K562 (cell line): ENCODE measurements around the gene SLC25A10. TPM values are rescaled to one million over a fixed set of nuclear protein-coding genes. Genes with fewer than 3 reads are reported as not detected.

Source experiments
- ATAC-seq: fragments of 200-7000 bp; cut with Tn5 transposase; 3 replicates; pipeline ENCODE4 v1.9.1; 2020; ENCODE audit warnings: moderate library complexity
- BruUV-seq: library from RNA; stranded (reverse); fragments of 400-500 nt; replicated peaks from 2 replicates; lab custom pipeline; 2021; lab: Mats Ljungman, UMichigan
- CTCF ChIA-PET: fragments of 300-600 bp; formaldehyde crosslinking; extraction: SDS; loops from one replicate; lab custom pipeline; 2021; ENCODE audit warnings: low intra/inter-chr PET ratio; lab: Yijun Ruan, JAX
- POLR2A ChIA-PET: fragments of 300-600, 350-650 bp; sonication (Branson Sonifier 250); formaldehyde crosslinking; extraction: SDS; loops from one replicate; lab custom pipeline; 2021; ENCODE audit warnings: antibody characterized with exemption, inconsistent platforms; lab: Yijun Ruan, JAX
- DNase-seq, 4 experiments: peaks; one replicate each; pipeline versions ENCODE4 v3.0.0 to v3.0.0-alpha.2; 2011 to 2018; ENCODE audit warnings: low spot score in 3 of 4, mixed read lengths in 3 of 4; ENCODE audit errors: extremely low read depth in 1 of 4
- FAIRE-seq: peaks from 2 replicates; lab custom pipeline; 2011; peaks lifted over from hg19 to GRCh38; lab: Jason Lieb, UNC
- H2AFZ ChIP-seq: 2 replicates; pipeline ENCODE4 v1.6.0; 2011; ENCODE audit warnings: low read depth, low read length, control low read depth, inconsistent platforms
- H3K27ac ChIP-seq: fragments of 200-600 bp; 3 replicates; pipeline ENCODE4 v1.8.0; 2011; ENCODE audit warnings: low read depth, mild to moderate bottlenecking, control low read depth, inconsistent platforms, low read length, moderate library complexity, mixed read lengths; ENCODE audit errors: extremely low read depth
- H3K27me3 ChIP-seq, 2 experiments: fragments of 300-600 bp in 1 of 2; 2 replicates in 1 of 2; 3 replicates in 1 of 2; pipeline versions ENCODE4 v1.6.0 to v1.8.0; 2011; ENCODE audit warnings: inconsistent platforms in 2 of 2, low read length in 2 of 2, mild to moderate bottlenecking in 1 of 2, mixed read lengths in 1 of 2, moderate library complexity in 1 of 2; ENCODE audit not compliant: control insufficient read depth in 2 of 2, insufficient read depth in 2 of 2
- H3K36me3 ChIP-seq: fragments of 300-600 bp; 3 replicates; pipeline ENCODE4 v1.8.0; 2011; ENCODE audit warnings: mild to moderate bottlenecking, low read length, inconsistent platforms; ENCODE audit not compliant: control insufficient read depth, insufficient read depth
- H3K4me1 ChIP-seq, 2 experiments: fragments of 200-600 bp in 1 of 2; replicated peaks in 1 of 2; 2 replicates in 1 of 2; 3 replicates in 1 of 2; pipeline versions ENCODE4 v1.5.1 to v1.8.0; 2011; ENCODE audit warnings: inconsistent platforms in 2 of 2, low read length in 2 of 2, mild to moderate bottlenecking in 1 of 2, mixed read lengths in 1 of 2, moderate library complexity in 1 of 2; ENCODE audit not compliant: control insufficient read depth in 2 of 2, insufficient read depth in 2 of 2
- H3K4me2 ChIP-seq: 2 replicates; pipeline ENCODE4 v1.6.1; 2011; ENCODE audit warnings: low read length, control low read depth, inconsistent platforms, mixed read lengths; ENCODE audit not compliant: insufficient read depth
- H3K4me3 ChIP-seq: fragments of 200-600 bp; sonication (generic), shearing (Covaris generic); 2 replicates; pipeline ENCODE4 v1.5.1; 2016; ENCODE audit warnings: control low read depth, inconsistent platforms
- H3K79me2 ChIP-seq: fragments of 200-600 bp; 3 replicates; pipeline ENCODE4 v1.8.0; 2011; ENCODE audit warnings: low read length, inconsistent platforms; ENCODE audit not compliant: control insufficient read depth, insufficient read depth
- H3K9ac ChIP-seq, 2 experiments: 2 replicates each; pipeline versions ENCODE4 v1.6.0 to v1.6.1; 2011; ENCODE audit warnings: low read depth in 2 of 2, low read length in 2 of 2, control low read depth in 1 of 2, inconsistent platforms in 1 of 2, mild to moderate bottlenecking in 1 of 2, mixed read lengths in 1 of 2; ENCODE audit not compliant: insufficient read depth in 1 of 2
- H3K9me1 ChIP-seq: one replicate; pipeline ENCODE4 v1.6.0; 2011; ENCODE audit warnings: inconsistent platforms, mild to moderate bottlenecking, low read length, moderate library complexity; ENCODE audit not compliant: control insufficient read depth, insufficient read depth
- H3K9me3 ChIP-seq: replicated peaks from 2 replicates; pipeline ENCODE4 v1.5.1; 2011; ENCODE audit warnings: low read depth, low read length, inconsistent platforms; ENCODE audit not compliant: control insufficient read depth, insufficient read depth
- H4K20me1 ChIP-seq: replicated peaks from 2 replicates; pipeline ENCODE4 v1.6.1; 2011; ENCODE audit warnings: low read length, inconsistent platforms, mixed read lengths; ENCODE audit not compliant: control insufficient read depth, insufficient read depth
- CHCHD3 ChIP-seq: fragments of 250-450 bp; sonication (Bioruptor Pico); IDR thresholded peaks from 2 replicates; pipeline ENCODE4 v2.1.2; 2022; ENCODE audit warnings: mild to moderate bottlenecking
- DMBX1 ChIP-seq: fragments of 250-450 bp; sonication (Bioruptor Pico); IDR thresholded peaks from 2 replicates; pipeline ENCODE4 v1.8.0; 2022; ENCODE audit warnings: inconsistent platforms, mild to moderate bottlenecking, moderate library complexity, borderline replicate concordance
- KAT8 ChIP-seq: fragments of 450-650 bp; IDR thresholded peaks from 2 replicates; pipeline ENCODE4 v1.6.1; 2016; ENCODE audit warnings: low read depth, mild to moderate bottlenecking
- KDM5B ChIP-seq: fragments of 200-600 bp; sonication (generic); IDR thresholded peaks from 2 replicates; pipeline ENCODE4 v1.6.1; 2012; ENCODE audit warnings: low read depth, mild to moderate bottlenecking, moderate library complexity, low read length, control low read depth, inconsistent platforms; ENCODE audit not compliant: insufficient replicate concordance
- POLR2B ChIP-seq: fragments of 450-650 bp; IDR thresholded peaks from 2 replicates; pipeline ENCODE4 v1.6.1; 2018; ENCODE audit warnings: low read depth; ENCODE audit not compliant: partially characterized antibody
- PRMT5 ChIP-seq: sonication (generic); formaldehyde crosslinking; IDR thresholded peaks from 2 replicates; pipeline ENCODE4 v1.5.0; 2020; ENCODE audit warnings: missing genetic modification reagents
- PTBP1 ChIP-seq: fragments of 200-400 bp; formaldehyde crosslinking; IDR thresholded peaks from 2 replicates; pipeline ENCODE4 v1.6.1; 2017; ENCODE audit warnings: low read depth, low read length
- SREBF2 ChIP-seq: sonication (generic); formaldehyde crosslinking; IDR thresholded peaks from 2 replicates; pipeline ENCODE4 v1.4.0; 2020; ENCODE audit warnings: mild to moderate bottlenecking, missing genetic modification reagents
- SRSF9 ChIP-seq: fragments of 200-400 bp; formaldehyde crosslinking; IDR thresholded peaks from 2 replicates; pipeline ENCODE4 v1.6.1; 2017; ENCODE audit warnings: low read depth, low read length, borderline replicate concordance
- ZBTB1 ChIP-seq: sonication (generic); formaldehyde crosslinking; IDR thresholded peaks from 2 replicates; pipeline ENCODE4 v1.8.1; 2023; ENCODE audit warnings: missing genetic modification reagents, low read depth, mild to moderate bottlenecking, borderline replicate concordance
- ZBTB7A ChIP-seq: IDR thresholded peaks from 2 replicates; pipeline ENCODE4 v1.6.1; 2011; ENCODE audit warnings: low read depth, mild to moderate bottlenecking, low read length, moderate library complexity, borderline replicate concordance; ENCODE audit not compliant: control insufficient read depth
- ZNF165 ChIP-seq: fragments of 250-450 bp; sonication (Bioruptor Pico); IDR thresholded peaks from 2 replicates; pipeline ENCODE4 v1.4.0; 2020; ENCODE audit warnings: borderline replicate concordance
- ZNF311 ChIP-seq: fragments of 250-450 bp; sonication (Bioruptor Pico); IDR thresholded peaks from 2 replicates; pipeline ENCODE4 v1.4.0; 2020; ENCODE audit warnings: mild to moderate bottlenecking, moderate library complexity
- ZNF316 ChIP-seq: fragments of 450-650 bp; IDR thresholded peaks from 2 replicates; pipeline ENCODE4 v1.6.1; 2016
- ZSCAN29 ChIP-seq: fragments of 450-650 bp; IDR thresholded peaks from 2 replicates; pipeline ENCODE4 v1.6.1; 2017
- WGBS: fragments of 100-300 bp; shearing (Covaris generic); methylation state at CpG from one replicate; pipeline ENCODE4 v1.1.6; 2016; ENCODE audit warnings: low coverage, mixed read lengths; ENCODE audit not compliant: insufficient coverage; ENCODE audit errors: missing lambda C conversion rate; 5-methylcytosine and 5-hydroxymethylcytosine counted together
- in situ Hi-C: fragments of 300-500 bp; cut with MboI; formaldehyde crosslinking; loops from 4 replicates; pipeline ENCODE4 v1.15.0; 2018; ENCODE audit warnings: inconsistent platforms, mixed read lengths
- intact Hi-C: fragments of 100-400 bp; cut with micrococcal nuclease; formaldehyde crosslinking; loops from 2 replicates; pipeline ENCODE4 v1.14.2; 2022
- polyA plus RNA-seq, 8 experiments: library from polyadenylated mRNA; depleted of rRNA in 4 of 8; stranded (reverse) in 5 of 8; unstranded in 3 of 8; fragments of >200 nt; fragmentation: Nextera tagmentation in 2 of 8; fragmentation: Illumina TruSeq in 1 of 8; extraction: Ambion mirVana in 2 of 8; extraction: Trizol in 1 of 8; gene quantifications; 2 replicates each; pipeline versions ENCODE4 v1.2.1 to v1.2.3, GENCODE V29; 2011 to 2014; ENCODE audit warnings: inconsistent platforms in 1 of 8, missing spikeins in 1 of 8
- total RNA-seq, 7 experiments: library from RNA; depleted of rRNA in 6 of 7; stranded (reverse); fragments of >200 nt in 6 of 7; fragmentation: Illumina TruSeq in 2 of 7; extraction: Trizol in 2 of 7; gene quantifications; 2 replicates each; pipeline versions ENCODE4 v1.2.1 to v1.2.3, GENCODE V29; 2011 to 2021; ENCODE audit warnings: low replicate concordance in 1 of 7
- TF ChIP-seq, protein P1 (sequence below): fragments of 450-650 bp; IDR thresholded peaks from 2 replicates; pipeline ENCODE4 v1.7.0; 2016; ENCODE audit warnings: borderline replicate concordance
- TF ChIP-seq, protein P2 (sequence below): sonication (generic); formaldehyde crosslinking; IDR thresholded peaks from 2 replicates; pipeline ENCODE4 v1.9.0; 2022; ENCODE audit warnings: mild to moderate bottlenecking, missing genetic modification reagents
- TF ChIP-seq, protein P3 (sequence below): sonication (generic); formaldehyde crosslinking; IDR thresholded peaks from 2 replicates; pipeline ENCODE4 v1.8.0; 2022; ENCODE audit warnings: mild to moderate bottlenecking, missing genetic modification reagents

SLC25A10 gene
- total and polyA plus RNA-seq, 9 of the 15 experiments (the other 6 are each of a cell fraction or from before 2014, with no cell fraction given) = 0.10 to 85.6 (median 34.3) TPM

DNA sequence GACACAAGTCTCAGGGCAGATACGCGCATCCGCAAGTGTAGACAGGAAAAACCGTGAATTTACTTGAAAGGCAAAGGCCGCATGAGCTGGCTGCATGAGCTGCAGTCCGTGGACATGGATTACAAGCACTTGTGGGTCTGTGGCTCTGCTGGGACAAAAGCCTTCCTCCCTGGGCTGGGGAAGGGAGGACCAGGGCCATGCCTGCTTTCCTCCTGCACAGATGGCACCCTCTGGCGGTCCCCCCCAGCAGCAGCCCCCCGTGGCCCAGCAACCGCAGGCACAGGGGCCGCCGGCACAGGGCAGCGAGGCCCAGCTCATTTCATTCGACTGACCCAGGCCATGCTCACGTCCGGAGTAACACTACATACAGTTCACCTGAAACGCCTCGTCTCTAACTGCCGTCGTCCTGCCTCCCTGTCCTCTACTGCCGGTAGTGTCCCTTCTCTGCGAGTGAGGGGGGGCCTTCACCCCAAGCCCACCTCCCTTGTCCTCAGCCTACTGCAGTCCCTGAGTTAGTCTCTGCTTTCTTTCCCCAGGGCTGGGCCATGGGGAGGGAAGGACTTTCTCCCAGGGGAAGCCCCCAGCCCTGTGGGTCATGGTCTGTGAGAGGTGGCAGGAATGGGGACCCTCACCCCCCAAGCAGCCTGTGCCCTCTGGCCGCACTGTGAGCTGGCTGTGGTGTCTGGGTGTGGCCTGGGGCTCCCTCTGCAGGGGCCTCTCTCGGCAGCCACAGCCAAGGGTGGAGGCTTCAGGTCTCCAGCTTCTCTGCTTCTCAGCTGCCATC lies 10.6 kb upstream of the SLC25A10 start:
- Histone ChIP-seq H3K27ac (peak overlapping the region; percentile 90), H3K9me3 (no peaks in the 10 kb centered on the region), H4K20me1 (peaks cover 14% of the 10 kb centered on the region), H3K9me1 (no peaks in the 10 kb centered on the region), H3K4me1 (peaks cover 14 to 53% of the 10 kb centered on the region in 2 experiments; a peak in 4 of 5 replicates), H3K9ac (peak overlapping the region; percentile 96 to 100), H3K4me3 (peak overlapping the region; percentile 99), H3K36me3 (peaks cover 80% of the 10 kb centered on the region), H3K27me3 (no peaks in the 10 kb centered on the region), H2AFZ (no peak overlapping the region), H3K79me2 (peaks cover 57% of the 10 kb centered on the region), H3K4me2 (peak overlapping the region; percentile 95)
- no peak for FAIRE-seq
- WGBS = 28% methylated on average over 23 of the region's 23 CpGs
- no TSS peak for BruUV-seq
- peak; percentile 35 to 68 (median 50) for DNase-seq
- ATAC-seq = peak; percentile 67
- in situ Hi-C loops (no loop called here), intact Hi-C loops (loop anchor here (5.0 kb wide), 1 partner anchor 34 kb away; the partner anchor contains the start of genes CCDC137 and OXLD1)
- CTCF ChIA-PET = interaction anchor here (1.0 kb wide), 1 partner anchor 448 kb away, joined by 3 read pairs; no protein-coding TSS in a partner anchor
- POLR2A ChIA-PET = interaction anchor here (0.6 to 4.7 kb wide), 12 partner anchors 9 to 222 kb away, joined by 3 to 54 read pairs (median 6); partner anchors contain the start of genes ARL16, CCDC137, HGS and OXLD1
- TF ChIP-seq, protein P1, sequence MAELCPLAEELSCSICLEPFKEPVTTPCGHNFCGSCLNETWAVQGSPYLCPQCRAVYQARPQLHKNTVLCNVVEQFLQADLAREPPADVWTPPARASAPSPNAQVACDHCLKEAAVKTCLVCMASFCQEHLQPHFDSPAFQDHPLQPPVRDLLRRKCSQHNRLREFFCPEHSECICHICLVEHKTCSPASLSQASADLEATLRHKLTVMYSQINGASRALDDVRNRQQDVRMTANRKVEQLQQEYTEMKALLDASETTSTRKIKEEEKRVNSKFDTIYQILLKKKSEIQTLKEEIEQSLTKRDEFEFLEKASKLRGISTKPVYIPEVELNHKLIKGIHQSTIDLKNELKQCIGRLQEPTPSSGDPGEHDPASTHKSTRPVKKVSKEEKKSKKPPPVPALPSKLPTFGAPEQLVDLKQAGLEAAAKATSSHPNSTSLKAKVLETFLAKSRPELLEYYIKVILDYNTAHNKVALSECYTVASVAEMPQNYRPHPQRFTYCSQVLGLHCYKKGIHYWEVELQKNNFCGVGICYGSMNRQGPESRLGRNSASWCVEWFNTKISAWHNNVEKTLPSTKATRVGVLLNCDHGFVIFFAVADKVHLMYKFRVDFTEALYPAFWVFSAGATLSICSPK = no peak
- TF ChIP-seq SRSF9 (no peak), KDM5B (peak; percentile 23), DMBX1 (CRISPR knock-in tag) (no peak), ZSCAN29 (no peak), CHCHD3 (CRISPR knock-in tag) (no peak), KAT8 (no peak), PRMT5 (CRISPR knock-in tag) (no peak), POLR2B (peak; percentile 70), ZNF316 (no peak), ZBTB1 (0 out of 2 replicates have a peak, but pooled peaks have one; percentile 38), ZNF311 (CRISPR knock-in tag) (no peak), SREBF2 (CRISPR knock-in tag) (no peak), ZBTB7A (peak; percentile 74; the same call in 1 of the 2 replicates), PTBP1 (no peak), ZNF165 (CRISPR knock-in tag) (no peak)
- TF ChIP-seq, protein P2, sequence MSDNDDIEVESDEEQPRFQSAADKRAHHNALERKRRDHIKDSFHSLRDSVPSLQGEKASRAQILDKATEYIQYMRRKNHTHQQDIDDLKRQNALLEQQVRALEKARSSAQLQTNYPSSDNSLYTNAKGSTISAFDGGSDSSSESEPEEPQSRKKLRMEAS (CRISPR knock-in tag) = no peak
- TF ChIP-seq, protein P3, sequence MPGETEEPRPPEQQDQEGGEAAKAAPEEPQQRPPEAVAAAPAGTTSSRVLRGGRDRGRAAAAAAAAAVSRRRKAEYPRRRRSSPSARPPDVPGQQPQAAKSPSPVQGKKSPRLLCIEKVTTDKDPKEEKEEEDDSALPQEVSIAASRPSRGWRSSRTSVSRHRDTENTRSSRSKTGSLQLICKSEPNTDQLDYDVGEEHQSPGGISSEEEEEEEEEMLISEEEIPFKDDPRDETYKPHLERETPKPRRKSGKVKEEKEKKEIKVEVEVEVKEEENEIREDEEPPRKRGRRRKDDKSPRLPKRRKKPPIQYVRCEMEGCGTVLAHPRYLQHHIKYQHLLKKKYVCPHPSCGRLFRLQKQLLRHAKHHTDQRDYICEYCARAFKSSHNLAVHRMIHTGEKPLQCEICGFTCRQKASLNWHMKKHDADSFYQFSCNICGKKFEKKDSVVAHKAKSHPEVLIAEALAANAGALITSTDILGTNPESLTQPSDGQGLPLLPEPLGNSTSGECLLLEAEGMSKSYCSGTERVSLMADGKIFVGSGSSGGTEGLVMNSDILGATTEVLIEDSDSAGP (CRISPR knock-in tag) = no peak
